Erythroblast (primary cell): ENCODE data around the gene HSPA2.

Experiments used
- GATA1 ChIP-seq: IDR thresholded peaks from 2 replicates; pipeline ENCODE4 v1.6.1; 2011; ENCODE audit warnings: low read depth, mild to moderate bottlenecking, control low read depth, low read length, moderate library complexity
- POLR2A ChIP-seq: IDR thresholded peaks from 2 replicates; pipeline ENCODE4 v1.6.1; 2011; ENCODE audit warnings: mild to moderate bottlenecking, low read length

DNA sequence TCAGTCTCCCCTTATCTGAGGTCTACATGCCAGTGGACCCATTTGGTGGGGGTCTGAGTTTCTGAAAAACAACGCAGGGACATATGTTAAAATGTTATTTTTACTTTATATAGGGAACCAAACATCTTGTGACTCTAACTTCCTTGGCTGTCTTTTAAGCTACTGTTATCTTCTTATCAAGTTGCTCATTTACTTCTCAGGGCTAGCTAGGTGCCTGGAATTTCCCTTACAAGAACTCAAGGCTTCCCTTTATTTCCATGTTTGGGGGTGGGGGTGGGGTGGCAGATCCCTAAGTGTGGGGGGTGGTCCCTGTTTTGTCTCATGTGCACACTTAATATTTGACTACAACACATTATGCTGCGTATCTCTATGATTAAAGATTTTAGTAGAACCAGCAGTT is 40.8 kb downstream of the HSPA2 start:
- TF ChIP-seq POLR2A (no peak), GATA1 (no peak)
